SK-N-MC (cell line): ENCODE measurements around the gene CHRNB2.

Experiments used
- EZH2 ChIP-seq: fragments of 200-600 bp; sonication (generic); IDR thresholded peaks from one replicate; pipeline ENCODE4 v1.6.1; 2017; ENCODE audit warnings: antibody characterized with exemption
- FOXP2 ChIP-seq: optimal IDR thresholded peaks from 2 replicates; pipeline ENCODE3; 2011; ENCODE audit warnings: mild to moderate bottlenecking, moderate library complexity; ENCODE audit not compliant: insufficient read depth; ENCODE audit errors: extremely low read length, control extremely low read depth
- POLR2AphosphoS5 ChIP-seq: IDR thresholded peaks from 2 replicates; pipeline ENCODE4 v1.6.1; 2012; ENCODE audit warnings: mild to moderate bottlenecking, low read depth, low read length, borderline replicate concordance

- TF ChIP-seq EZH2: no peak
- peak; percentile 91 for TF ChIP-seq POLR2AphosphoS5
- peak; percentile 43 for TF ChIP-seq FOXP2
Observed at GRCh38 chr1:154558720-154559465, 8.7 kb upstream of the CHRNB2 start.
